Activated CD8-positive, alpha-beta T cell treated with anti-CD3 and anti-CD28 coated beads for 36 hours (primary cell): ENCODE data around the gene C22orf15. TPM values are rescaled to one million over a fixed set of nuclear protein-coding genes. Genes with fewer than 3 reads are reported as not detected.

ENCODE experiments used
- ATAC-seq: fragments of 200-7000 bp; cut with Tn5 transposase; one replicate; pipeline ENCODE4 v1.10.0; 2021; ENCODE audit warnings: mild to moderate bottlenecking, moderate library complexity
- CTCF ChIA-PET: fragments of 350-600 bp; sonication (Branson Sonifier 250); formaldehyde crosslinking; loops from one replicate; lab custom pipeline; 2021; ENCODE audit warnings: antibody characterized with exemption; lab: Charles Lee
- POLR2A ChIA-PET: fragments of 350-600 bp; sonication (Branson Sonifier 250); formaldehyde crosslinking; loops from one replicate; lab custom pipeline; 2021; ENCODE audit warnings: antibody characterized with exemption; lab: Charles Lee
- DNase-seq: peaks from one replicate; pipeline ENCODE4 v3.0.0-alpha.2; 2020
- H3K27ac Mint-ChIP-seq: one replicate; pipeline ENCODE4 v1.8.0; 2021; ENCODE audit warnings: mild to moderate bottlenecking, mixed read lengths
- H3K27me3 Mint-ChIP-seq: one replicate; pipeline ENCODE4 v1.8.0; 2021; ENCODE audit warnings: mixed read lengths
- H3K36me3 Mint-ChIP-seq: one replicate; pipeline ENCODE4 v1.8.0; 2021; ENCODE audit warnings: low read depth, mixed read lengths
- H3K4me1 Mint-ChIP-seq: one replicate; pipeline ENCODE4 v1.8.0; 2021; ENCODE audit warnings: low read depth, mixed read lengths
- H3K4me3 Mint-ChIP-seq: one replicate; pipeline ENCODE4 v1.8.0; 2021; ENCODE audit warnings: mild to moderate bottlenecking, moderate library complexity, mixed read lengths
- H3K9me3 Mint-ChIP-seq: one replicate; pipeline ENCODE4 v1.8.0; 2021; ENCODE audit warnings: mixed read lengths
- intact Hi-C: fragments of 100-400 bp; cut with micrococcal nuclease; formaldehyde crosslinking; loops from one replicate; pipeline ENCODE4 v1.10.0; 2022
- total RNA-seq, 2 experiments: library from RNA; stranded (reverse); gene quantifications; one replicate each; pipeline ENCODE4 v1.2.3, GENCODE V29; 2021
- TF ChIP-seq, protein P1 (sequence below): fragments of 200-600 bp; IDR thresholded peaks from one replicate; pipeline ENCODE4 v1.8.0; 2022; ENCODE audit warnings: antibody characterized with exemption, mild to moderate bottlenecking

C22orf15 gene
- total RNA-seq, 2 experiments from 2014 or later = 1.1 to 2.1 TPM

DNA sequence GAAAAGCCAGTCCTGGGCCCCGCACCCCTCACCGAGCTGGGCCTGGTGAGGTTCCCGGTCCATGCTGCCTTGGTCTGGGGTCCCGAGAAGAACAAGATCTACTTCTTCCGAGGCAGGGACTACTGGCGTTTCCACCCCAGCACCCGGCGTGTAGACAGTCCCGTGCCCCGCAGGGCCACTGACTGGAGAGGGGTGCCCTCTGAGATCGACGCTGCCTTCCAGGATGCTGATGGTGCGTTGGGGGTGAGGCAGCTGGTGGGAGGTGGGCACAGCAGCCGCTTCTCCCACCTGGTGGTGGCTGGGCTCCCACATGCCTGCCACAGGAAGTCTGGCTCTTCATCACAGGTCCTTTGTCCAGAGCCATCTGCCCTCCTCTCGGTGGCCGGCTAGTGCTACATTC is 19.5 kb downstream of the C22orf15 start:
- Mint-ChIP-seq H3K4me3 (no peak overlapping the region), H3K27ac (no peak overlapping the region), H3K9me3 (no peaks in the 10 kb centered on the region), H3K4me1 (peaks cover 13% of the 10 kb centered on the region), H3K36me3 (no peaks in the 10 kb centered on the region), H3K27me3 (no peaks in the 10 kb centered on the region)
- ATAC-seq = no peak
- POLR2A ChIA-PET = interaction anchor here (0.7 kb wide), 1 partner anchor 104 kb away, joined by 3 read pairs; no protein-coding TSS in a partner anchor
- intact Hi-C loops = no loop called here
- CTCF ChIA-PET = no interaction called here
- DNase-seq = no peak
- TF ChIP-seq, protein P1, sequence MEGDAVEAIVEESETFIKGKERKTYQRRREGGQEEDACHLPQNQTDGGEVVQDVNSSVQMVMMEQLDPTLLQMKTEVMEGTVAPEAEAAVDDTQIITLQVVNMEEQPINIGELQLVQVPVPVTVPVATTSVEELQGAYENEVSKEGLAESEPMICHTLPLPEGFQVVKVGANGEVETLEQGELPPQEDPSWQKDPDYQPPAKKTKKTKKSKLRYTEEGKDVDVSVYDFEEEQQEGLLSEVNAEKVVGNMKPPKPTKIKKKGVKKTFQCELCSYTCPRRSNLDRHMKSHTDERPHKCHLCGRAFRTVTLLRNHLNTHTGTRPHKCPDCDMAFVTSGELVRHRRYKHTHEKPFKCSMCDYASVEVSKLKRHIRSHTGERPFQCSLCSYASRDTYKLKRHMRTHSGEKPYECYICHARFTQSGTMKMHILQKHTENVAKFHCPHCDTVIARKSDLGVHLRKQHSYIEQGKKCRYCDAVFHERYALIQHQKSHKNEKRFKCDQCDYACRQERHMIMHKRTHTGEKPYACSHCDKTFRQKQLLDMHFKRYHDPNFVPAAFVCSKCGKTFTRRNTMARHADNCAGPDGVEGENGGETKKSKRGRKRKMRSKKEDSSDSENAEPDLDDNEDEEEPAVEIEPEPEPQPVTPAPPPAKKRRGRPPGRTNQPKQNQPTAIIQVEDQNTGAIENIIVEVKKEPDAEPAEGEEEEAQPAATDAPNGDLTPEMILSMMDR = no peak

- ATAC-seq (no peak), DNase-seq (no peak)
- H3K27ac Mint-ChIP-seq = no peak overlapping the region
- no peaks in the 10 kb centered on the region for H3K27me3 Mint-ChIP-seq
- ChIA-PET CTCF (no interaction called here), POLR2A (interaction anchor here (0.7 kb wide), 1 partner anchor 104 kb away, joined by 3 read pairs; no protein-coding TSS in a partner anchor)
- peaks cover 16% of the 10 kb centered on the region for H3K4me1 Mint-ChIP-seq
- no peaks in the 10 kb centered on the region for H3K36me3 Mint-ChIP-seq
- TF ChIP-seq, protein P1 = no peak
- H3K9me3 Mint-ChIP-seq = no peaks in the 10 kb centered on the region
- intact Hi-C loops = no loop called here
- no peak overlapping the region for H3K4me3 Mint-ChIP-seq
These were observed 19.9 kb downstream of the C22orf15 start for GRCh38 chr22:23782703-23783102.

DNA sequence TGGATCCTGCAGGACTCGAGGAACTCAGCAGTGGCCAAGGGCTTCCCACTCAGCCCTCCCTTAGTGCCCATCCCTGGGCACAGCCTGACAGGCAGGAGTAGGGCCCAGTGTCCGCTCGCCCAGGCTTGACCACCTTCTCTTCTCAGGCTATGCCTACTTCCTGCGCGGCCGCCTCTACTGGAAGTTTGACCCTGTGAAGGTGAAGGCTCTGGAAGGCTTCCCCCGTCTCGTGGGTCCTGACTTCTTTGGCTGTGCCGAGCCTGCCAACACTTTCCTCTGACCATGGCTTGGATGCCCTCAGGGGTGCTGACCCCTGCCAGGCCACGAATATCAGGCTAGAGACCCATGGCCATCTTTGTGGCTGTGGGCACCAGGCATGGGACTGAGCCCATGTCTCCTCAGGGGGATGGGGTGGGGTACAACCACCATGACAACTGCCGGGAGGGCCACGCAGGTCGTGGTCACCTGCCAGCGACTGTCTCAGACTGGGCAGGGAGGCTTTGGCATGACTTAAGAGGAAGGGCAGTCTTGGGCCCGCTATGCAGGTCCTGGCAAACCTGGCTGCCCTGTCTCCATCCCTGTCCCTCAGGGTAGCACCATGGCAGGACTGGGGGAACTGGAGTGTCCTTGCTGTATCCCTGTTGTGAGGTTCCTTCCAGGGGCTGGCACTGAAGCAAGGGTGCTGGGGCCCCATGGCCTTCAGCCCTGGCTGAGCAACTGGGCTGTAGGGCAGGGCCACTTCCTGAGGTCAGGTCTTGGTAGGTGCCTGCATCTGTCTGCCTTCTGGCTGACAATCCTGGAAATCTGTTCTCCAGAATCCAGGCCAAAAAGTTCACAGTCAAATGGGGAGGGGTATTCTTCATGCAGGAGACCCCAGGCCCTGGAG is 20.7 kb downstream of the C22orf15 start:
- Mint-ChIP-seq H3K36me3 (no peaks in the 10 kb centered on the region), H3K9me3 (no peaks in the 10 kb centered on the region), H3K27me3 (no peaks in the 10 kb centered on the region), H3K4me3 (no peak overlapping the region), H3K27ac (peak overlapping the region; percentile 4), H3K4me1 (peaks cover 20% of the 10 kb centered on the region)
- TF ChIP-seq, protein P1 = no peak
- ChIA-PET POLR2A (interaction anchor here (0.6 to 0.9 kb wide), 3 partner anchors 16 to 188 kb away, joined by 3 to 4 read pairs (median 3); no protein-coding TSS in a partner anchor), CTCF (no interaction called here)
- ATAC-seq (no peak), DNase-seq (no peak)
- intact Hi-C loops = no loop called here

DNA sequence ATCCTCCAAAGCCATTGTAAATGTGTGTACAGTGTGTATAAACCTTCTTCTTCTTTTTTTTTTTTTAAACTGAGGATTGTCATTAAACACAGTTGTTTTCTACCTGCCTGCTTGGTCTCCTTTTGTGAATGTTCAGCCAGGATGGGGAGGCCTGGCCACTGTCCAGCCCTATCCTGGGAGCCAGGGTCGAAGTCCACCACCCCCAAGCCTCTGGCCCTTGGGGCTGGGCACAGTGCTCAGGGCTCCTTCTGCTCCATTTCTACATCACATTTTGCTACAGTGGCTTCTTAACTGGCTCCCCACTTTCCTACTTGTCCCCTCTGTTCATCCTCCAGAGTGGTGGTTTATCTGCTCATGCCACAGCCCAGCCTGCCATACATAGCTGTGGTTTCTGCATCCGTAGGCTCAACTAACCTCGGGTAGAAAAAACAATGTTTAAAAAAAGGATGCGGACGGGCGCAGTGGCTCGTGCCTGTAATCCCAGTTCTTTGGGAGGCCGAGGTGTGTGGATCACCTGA is 21.5 kb downstream of the C22orf15 start:
- DNase-seq (peak; percentile 40), ATAC-seq (no peak)
- TF ChIP-seq, protein P1 = no peak
- H3K27me3 Mint-ChIP-seq = no peaks in the 10 kb centered on the region
- H3K36me3 Mint-ChIP-seq = peaks cover 2% of the 10 kb centered on the region
- ChIA-PET CTCF (no interaction called here), POLR2A (interaction anchor here (0.6 to 0.9 kb wide), 3 partner anchors 17 to 188 kb away, joined by 3 to 4 read pairs (median 3); no protein-coding TSS in a partner anchor)
- H3K9me3 Mint-ChIP-seq = no peaks in the 10 kb centered on the region
- peaks cover 23% of the 10 kb centered on the region for H3K4me1 Mint-ChIP-seq
- intact Hi-C loops = no loop called here
- H3K4me3 Mint-ChIP-seq = no peak overlapping the region
- H3K27ac Mint-ChIP-seq = peak overlapping the region; percentile 10
